ENCODE data around the gene TERT.

The TERT gene

DNA sequence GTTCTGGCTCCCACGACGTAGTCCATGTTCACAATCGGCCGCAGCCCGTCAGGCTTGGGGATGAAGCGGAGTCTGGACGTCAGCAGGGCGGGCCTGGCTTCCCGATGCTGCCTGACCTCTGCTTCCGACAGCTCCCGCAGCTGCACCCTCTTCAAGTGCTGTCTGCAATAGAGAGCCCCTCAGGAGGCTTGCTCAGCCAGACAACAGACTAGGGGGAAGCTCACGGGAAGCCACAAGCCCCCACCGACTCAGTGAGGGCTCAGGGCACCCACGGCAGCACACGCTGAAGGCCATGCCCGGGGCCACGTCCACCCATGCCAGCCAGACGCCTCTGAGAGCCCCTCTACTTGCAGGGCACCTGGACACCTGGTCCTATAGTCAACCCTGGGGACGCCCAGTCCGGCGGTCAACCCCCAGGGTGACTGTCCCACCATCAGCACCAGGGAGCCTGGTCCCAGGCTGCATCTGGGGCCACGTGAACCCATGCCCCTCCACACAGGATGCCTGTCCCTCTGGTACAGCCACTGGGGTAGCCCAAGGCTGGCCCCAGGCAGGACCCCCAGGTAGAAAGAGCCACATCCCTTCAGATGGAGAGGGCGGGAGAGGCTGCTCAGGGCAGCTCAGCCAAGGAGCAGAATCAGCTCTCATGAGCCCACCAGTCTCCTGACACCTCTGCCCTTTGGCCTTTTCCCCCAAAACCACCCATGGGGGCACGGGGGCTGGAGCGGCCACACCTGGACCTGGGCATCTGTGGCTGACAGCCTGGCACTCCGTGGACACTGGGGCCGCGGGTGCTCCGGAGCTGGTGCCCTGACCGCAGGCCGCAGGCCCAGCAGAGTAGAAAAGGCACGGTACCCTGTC, 14.5 kb downstream of the TERT start:
- TF ChIP-seq, protein P1, sequence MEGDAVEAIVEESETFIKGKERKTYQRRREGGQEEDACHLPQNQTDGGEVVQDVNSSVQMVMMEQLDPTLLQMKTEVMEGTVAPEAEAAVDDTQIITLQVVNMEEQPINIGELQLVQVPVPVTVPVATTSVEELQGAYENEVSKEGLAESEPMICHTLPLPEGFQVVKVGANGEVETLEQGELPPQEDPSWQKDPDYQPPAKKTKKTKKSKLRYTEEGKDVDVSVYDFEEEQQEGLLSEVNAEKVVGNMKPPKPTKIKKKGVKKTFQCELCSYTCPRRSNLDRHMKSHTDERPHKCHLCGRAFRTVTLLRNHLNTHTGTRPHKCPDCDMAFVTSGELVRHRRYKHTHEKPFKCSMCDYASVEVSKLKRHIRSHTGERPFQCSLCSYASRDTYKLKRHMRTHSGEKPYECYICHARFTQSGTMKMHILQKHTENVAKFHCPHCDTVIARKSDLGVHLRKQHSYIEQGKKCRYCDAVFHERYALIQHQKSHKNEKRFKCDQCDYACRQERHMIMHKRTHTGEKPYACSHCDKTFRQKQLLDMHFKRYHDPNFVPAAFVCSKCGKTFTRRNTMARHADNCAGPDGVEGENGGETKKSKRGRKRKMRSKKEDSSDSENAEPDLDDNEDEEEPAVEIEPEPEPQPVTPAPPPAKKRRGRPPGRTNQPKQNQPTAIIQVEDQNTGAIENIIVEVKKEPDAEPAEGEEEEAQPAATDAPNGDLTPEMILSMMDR (IDR thresholded peaks at IDR 0.05; ENCODE audit: control extremely low read depth, extremely low read depth, low read depth, missing control alignments), result no peak
- CTCF ChIA-PET, result no interaction called here
- POLR2A ChIA-PET, result no interaction called here
- no peak for DNase-seq (ENCODE audit: extremely low spot score)

DNA sequence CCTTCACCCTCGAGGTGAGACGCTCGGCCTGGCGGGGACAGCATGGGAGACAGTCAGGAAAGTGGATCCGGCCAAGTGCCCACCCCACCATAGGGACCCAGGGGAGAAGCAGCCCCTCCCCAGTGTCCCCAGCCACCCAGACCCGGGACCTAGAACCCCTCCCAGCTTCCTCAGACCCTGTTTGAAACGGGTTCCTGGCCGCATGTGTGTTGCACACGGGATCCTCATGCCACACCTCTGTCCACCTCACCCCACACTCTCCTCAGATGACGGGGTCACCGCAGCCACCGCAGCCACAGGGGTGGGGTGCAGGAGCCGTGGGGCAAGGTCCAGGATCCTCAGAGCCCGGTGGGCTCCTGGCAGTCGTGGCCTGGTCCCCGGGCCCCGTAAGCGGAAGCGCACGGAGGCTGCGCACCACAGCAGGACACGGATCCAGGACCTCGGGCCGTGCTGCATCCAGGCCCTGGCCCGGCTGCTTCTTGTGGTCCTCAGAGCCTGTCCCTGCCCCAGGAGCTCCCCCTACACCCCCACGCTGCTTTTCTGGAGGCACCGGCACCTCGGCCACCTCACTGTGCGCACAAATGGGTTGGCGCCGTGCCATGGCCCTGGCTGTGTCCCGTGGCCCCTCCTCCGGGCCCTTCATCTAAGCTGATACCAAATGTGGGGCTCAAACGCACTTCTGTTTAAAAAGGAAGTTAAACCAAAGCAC, 15.3 kb downstream of the TERT start:
- ChIA-PET POLR2A (no interaction called here), CTCF (no interaction called here)
- TF ChIP-seq, protein P1 (IDR thresholded peaks at IDR 0.05; ENCODE audit: control extremely low read depth, extremely low read depth, low read depth, missing control alignments), result no peak

DNA sequence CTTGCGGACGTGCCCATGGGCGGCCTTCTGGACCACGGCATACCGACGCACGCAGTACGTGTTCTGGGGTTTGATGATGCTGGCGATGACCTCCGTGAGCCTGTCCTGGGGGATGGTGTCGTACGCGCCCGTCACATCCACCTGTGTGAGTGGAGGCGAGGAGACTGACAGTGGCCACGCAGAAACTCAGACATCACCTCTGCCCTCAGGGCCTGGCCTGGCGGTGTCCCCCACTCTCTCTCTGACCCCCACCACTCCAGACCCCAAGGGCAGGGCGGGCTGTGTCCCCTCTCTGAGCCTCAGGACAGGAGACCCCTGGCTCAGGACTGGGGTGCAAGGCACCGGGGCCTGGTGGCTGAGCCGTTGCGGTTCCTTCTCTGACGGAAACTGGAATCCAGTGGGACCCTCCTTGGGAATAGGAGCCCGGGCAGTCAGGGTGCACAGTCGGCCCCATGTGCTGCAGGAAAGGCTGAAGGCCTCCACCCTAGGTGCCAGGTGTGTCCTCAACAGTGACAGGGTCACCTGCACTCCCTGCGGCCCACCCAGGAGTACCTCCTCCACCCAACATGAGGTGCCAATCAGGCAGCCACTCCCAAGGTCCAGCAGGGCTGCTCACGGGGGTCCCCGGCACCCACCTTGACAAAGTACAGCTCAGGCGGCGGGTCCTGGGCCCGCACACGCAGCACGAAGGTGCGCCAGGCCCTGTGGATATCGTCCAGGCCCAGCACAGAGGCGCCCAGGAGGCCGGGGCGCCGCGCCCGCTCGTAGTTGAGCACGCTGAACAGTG, 16.0 kb downstream of the TERT start:
- POLR2A ChIA-PET, result no interaction called here
- DNase-seq (ENCODE audit: extremely low spot score), result no peak
- TF ChIP-seq, protein P1 (IDR thresholded peaks at IDR 0.05; ENCODE audit: control extremely low read depth, extremely low read depth, low read depth, missing control alignments), result no peak
- CTCF ChIA-PET, result interaction anchor here (1.0 kb wide), 1 partner anchor 28 kb away, joined by 3 read pairs; no protein-coding TSS in a partner anchor

More for the DNA sequence above, 15.3 kb downstream of the TERT start:
- no peak for DNase-seq (ENCODE audit: extremely low spot score)

DNA sequence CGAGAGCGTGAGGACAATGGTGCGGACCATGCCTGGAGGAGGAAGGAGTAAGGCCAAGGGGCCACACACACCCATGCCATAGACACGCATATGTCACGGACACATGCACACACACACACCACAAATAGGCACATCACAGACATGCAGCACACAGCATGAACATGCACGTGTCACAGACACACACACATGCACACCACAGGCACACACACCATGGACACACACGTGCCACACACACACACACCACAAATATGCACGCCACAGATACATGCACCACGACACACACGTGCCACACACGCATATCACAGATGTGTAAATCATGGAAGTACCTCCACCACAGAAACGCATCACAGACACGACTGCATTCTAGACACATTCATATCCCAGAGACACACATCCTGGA, 16.7 kb downstream of the TERT start:
- DNase-seq (ENCODE audit: extremely low spot score), result no peak
- ChIA-PET POLR2A (no interaction called here), CTCF (interaction anchor here (1.0 kb wide), 1 partner anchor 28 kb away, joined by 3 read pairs; no protein-coding TSS in a partner anchor)
- TF ChIP-seq, protein P1 (IDR thresholded peaks at IDR 0.05; ENCODE audit: control extremely low read depth, extremely low read depth, low read depth, missing control alignments), result no peak

DNA sequence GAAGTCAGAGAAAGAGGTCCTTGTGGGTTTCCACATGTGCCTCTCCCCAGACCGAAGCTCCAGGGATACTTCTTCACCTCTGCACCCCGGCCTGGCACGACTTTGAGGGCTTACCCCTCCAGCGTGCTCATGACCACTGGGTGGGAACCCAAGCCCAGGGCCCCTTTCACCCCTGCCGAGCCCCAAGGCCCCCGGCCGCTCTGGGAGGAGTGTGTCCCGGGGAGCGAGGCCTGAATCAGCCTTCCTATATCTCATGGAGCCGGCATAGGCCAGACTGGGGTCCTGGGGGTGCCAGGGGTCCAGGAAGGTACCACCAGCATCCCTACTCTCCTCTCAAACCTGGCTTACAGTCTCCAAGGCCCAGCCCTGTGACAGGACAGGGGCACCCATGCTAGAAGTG, 17.1 kb downstream of the TERT start:
- no peak for DNase-seq (ENCODE audit: extremely low spot score)
- TF ChIP-seq, protein P1 (IDR thresholded peaks at IDR 0.05; ENCODE audit: control extremely low read depth, extremely low read depth, low read depth, missing control alignments), result no peak
- ChIA-PET POLR2A (no interaction called here), CTCF (interaction anchor here (1.0 kb wide), 1 partner anchor 29 kb away, joined by 3 read pairs; no protein-coding TSS in a partner anchor)

DNA sequence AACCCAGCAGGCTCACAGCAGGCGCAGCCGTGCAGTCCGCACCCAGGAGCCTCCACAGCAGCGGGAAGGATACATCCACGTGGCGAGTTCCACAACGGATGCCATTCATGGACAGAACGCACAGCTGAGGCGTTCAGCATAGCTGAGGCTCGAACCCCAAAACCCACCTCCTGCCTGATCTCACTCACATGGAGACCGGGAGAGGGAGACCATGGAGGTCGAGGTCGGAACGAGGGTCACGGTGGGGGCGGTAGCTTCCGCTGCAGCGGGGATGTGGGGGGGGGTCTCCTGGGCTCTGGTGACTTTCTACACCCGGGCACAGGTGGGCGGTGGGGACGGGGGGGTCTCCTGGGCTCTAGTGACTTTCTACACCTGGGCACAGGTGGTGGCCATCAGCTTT, 17.5 kb downstream of the TERT start:
- TF ChIP-seq, protein P1 (IDR thresholded peaks at IDR 0.05; ENCODE audit: control extremely low read depth, extremely low read depth, low read depth, missing control alignments), result no peak
- ChIA-PET POLR2A (no interaction called here), CTCF (interaction anchor here (1.0 kb wide), 1 partner anchor 29 kb away, joined by 3 read pairs; no protein-coding TSS in a partner anchor)
- no peak for DNase-seq (ENCODE audit: extremely low spot score)

Data from GM10248 (cell line).